ENCODE results near the gene MAN1A2. TPM values are rescaled to one million over a fixed set of nuclear protein-coding genes. Genes with fewer than 3 reads are reported as not detected.

MAN1A2 gene
- polyA plus RNA-seq, 4 donors: 37.9 to 51.0 (median 47.3) TPM

DNA sequence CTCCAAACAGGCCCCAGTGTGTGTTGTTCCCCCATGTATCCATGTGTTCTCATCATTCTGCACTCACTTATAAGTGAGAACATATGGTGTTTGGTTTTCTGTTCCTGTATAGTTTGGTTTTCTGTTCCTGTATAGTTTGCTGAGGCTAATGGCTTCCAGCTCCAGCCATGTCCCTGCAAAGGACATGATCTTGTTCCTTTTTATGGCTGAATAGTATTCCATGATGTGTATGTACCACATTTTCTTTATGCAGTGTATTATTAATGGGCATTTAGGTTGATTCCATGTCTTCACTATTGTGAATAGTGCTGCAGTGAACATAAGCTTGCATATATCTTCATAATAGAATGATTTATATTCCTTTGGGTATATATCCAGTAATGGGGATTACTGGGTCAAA is 111.8 kb downstream of the MAN1A2 start:
- DNase-seq (ENCODE audit: low read depth in 4 of 4, low spot score in 3 of 4): no peak

DNA sequence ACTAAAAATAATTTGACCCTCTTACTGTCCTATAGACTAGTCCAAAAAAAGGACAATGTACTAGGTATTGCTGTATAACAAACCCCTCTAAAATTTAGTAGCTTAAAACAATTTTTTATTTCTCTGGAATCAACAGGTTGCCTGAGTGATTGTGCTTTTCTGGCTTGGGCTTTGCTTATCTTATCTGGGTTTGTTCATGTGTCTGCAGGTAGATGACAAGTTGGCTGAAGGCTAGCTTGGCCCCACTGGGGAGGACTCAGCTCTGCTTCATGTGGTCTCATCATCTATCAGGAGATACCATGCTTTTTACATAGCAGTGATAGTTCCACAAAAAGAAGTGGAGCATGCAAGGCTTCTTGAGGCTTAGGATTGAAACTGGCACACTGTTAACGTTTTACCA is 114.2 kb downstream of the MAN1A2 start:
- DNase-seq (ENCODE audit: low read depth in 4 of 4, low spot score in 3 of 4): no peak

DNA sequence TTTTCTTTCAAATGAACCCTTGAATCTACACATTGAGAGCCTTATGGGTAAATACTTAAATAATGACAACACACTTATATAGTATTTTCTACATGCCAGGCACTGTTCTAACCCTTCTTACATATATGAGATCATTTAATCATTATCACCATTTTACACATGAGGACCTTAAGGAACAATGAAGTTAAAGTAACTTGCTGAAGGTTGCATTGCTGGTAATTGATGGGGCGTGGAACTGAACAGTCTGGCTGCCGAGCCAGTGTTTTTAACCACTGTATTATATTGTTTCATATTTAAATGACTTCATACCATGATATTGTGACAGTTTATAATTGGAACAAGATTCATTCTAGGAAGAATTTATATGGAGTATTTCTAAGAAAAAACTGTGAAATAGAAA is 126.7 kb downstream of the MAN1A2 start:
- DNase-seq (ENCODE audit: low read depth in 4 of 4, low spot score in 3 of 4): no peak

DNA sequence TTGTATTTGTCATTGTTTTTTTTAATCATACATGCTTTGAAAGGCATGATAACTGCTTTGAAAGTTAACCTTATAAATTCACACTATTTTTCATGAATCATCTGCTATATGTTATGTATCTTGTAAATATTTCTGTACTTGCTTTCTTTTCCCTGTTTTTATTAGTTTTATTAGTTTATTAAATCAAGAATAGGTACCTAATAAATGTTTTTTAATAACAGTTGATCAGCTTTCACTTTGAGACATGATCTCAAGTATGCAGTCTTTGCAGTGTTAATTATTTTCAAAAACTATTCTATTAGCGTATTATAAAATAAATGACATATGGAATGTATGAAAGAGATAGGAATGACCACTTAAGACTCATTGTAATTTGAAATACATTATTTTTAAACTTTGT is 127.8 kb downstream of the MAN1A2 start:
- no peak for DNase-seq (ENCODE audit: low read depth in 4 of 4, low spot score in 3 of 4)

DNA sequence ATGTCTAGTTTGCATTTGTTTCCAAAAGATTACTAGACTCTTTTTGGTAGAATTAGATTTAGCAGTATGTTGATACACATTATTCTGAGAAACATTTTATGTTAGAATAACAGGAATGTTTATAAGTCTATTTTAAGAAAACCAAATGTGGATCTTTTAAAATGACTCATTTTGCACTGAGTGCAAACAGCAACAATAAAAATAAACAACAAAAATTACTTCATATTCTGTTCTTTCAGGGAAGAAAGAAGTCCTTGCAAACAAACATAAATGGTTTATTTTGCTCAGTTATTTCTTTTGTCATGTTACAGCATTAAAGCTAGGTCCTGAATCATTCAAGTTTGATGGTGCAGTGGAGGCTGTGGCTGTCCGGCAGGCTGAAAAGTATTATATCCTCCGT is 131.8 kb downstream of the MAN1A2 start:
- DNase-seq (ENCODE audit: low read depth in 4 of 4, low spot score in 3 of 4): no peak

DNA sequence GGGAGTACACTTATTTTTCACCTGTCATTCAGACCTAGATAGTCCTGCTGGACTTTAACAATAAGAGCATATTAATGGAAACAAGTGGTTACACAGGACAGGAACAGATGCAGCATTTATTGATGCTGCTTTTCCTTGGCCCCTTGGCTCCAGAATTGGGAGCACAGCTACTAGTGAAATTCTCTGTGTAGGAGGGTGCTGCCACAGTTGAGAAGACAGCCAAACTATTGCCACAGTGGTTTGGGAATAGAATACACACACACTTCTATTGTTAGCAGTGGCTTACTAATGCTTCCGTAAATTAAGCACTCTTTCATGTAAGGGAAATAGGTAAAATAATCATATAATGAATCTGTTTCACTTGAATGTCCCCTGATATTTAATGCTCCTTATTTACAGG is 133.3 kb downstream of the MAN1A2 start:
- DNase-seq (ENCODE audit: low read depth in 4 of 4, low spot score in 3 of 4): no peak

DNA sequence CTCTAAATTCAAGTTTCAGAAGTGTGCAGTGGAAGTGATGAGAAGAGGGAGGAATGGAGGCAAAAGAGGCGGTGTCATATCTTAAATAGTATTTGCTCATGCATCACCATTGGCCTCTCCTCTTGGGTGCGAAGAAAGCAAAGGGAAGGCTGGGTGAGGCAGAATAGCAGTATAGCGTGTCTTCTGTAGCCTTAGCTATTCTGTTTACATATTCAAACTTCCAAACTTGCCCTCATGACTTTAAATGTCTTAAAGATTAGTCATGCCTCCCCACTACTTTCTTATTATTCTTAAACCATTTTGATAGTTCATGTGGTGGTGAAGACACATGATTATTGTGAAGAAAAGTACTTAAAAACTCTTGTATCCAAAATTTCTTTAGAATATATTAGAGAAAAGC is 134.0 kb downstream of the MAN1A2 start:
- no peak for DNase-seq (ENCODE audit: low read depth in 4 of 4, low spot score in 3 of 4)

DNA sequence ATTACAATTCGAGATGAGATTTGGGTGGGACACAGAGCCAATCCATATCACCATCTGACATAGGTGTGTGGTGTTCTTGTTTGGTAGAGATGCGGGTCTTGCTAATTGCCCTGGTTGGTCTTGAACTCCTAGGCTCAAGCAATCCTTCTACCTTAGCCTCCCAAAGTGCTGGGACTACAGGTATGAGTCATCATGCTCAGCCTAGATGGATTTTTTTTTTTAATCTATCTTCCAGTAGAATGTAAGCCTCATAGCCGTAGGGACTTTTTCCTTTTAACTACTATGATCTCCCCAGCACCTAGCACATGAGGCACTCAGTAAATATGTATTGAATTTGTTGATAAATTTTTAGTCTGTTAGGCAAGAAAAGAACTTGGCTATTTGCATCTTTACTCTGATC is 144.0 kb downstream of the MAN1A2 start:
- DNase-seq (ENCODE audit: low read depth in 4 of 4, low spot score in 3 of 4): no peak

DNA sequence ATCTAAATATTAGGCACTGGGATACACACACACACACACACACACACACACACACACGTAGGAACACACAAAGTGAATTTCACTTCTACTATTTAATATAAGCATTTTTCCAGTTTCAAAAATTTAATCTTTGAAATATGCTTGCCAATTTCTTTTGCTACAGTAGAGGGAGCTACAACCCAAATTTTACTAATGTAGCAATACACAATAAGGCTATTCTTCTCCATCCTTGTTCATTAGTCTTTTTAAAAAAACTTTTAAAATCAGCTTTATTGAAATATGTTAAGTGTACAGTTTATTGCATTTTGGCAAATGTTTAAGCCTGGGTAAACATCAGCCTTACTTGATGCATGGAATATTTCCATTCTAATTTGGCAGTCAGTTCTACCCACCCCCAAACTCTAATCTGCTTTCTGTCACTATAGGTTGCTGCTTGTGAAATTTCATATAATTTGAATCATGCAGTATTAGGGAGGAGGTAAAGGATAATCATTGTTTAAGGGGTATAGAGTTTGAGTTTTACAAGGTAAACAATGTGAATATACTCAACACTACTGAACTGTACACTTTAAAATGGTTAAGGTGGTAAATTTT is 145.6 kb downstream of the MAN1A2 start:
- no peak for DNase-seq (ENCODE audit: low read depth in 4 of 4, low spot score in 3 of 4)

DNA sequence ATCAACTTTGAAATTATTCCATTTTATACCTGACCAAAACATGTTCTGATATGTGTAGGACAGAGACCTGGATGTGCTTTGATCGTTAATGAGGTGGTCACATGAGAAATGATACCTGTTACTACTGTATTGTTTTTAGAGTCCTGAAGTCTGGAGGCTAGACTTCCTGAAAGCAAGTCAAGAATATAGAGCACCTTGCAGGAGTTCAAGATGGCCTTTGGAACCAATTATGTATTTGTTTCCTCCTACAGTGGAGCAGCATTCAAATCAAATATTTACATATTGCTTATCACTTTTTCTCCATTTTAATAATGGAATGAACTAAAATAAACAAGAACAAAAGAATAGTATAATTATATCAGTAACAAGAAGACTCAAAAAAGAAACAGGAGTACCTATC is 155.9 kb downstream of the MAN1A2 start:
- no peak for DNase-seq (ENCODE audit: low read depth in 4 of 4, low spot score in 3 of 4)

DNA sequence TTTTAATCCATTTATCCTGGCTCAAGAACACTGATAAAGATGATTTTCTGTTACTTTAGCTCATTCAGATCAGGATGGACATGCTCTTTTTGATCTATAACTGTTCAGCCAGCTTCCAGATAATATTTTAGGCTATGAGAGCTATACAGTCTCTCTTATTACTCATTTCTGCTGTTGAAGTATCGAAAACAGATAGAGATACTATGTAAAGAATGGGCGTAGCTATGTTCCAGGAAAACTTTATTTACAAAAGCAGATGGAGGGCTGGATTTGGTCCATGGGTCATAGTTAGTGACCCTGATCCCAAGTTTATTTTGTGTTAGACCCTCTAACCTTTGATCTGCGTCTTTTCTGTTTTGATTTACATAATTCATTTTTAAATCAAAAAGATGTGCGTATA is 159.8 kb downstream of the MAN1A2 start:
- no peak for DNase-seq (ENCODE audit: low read depth in 4 of 4, low spot score in 3 of 4)

DNA sequence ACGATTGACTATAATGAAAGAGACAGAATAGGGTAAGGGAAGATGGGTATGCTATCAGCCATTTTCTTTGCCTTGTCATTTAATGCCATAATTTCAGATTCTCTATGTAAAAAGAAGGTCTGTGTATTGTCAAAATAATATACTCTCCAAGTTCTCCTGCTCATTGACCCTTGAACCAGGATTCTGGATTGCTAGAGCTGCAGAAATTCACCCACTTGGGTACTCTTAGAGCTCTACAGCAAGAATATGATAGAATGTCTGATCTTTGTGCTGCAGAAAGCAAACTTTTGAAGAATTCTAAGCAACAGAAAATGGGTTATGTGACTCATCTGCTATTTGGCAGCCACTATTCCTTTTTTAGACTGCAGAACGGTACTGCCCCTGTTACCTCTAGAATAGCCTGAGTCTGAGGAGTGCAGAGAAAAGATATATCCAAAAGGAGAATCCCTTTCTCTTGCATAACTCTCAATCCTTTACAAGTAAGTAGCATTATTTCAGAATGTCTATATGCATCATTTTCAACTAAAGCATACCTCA is 160.4 kb downstream of the MAN1A2 start:
- no peak for DNase-seq (ENCODE audit: low read depth in 4 of 4, low spot score in 3 of 4)

DNA sequence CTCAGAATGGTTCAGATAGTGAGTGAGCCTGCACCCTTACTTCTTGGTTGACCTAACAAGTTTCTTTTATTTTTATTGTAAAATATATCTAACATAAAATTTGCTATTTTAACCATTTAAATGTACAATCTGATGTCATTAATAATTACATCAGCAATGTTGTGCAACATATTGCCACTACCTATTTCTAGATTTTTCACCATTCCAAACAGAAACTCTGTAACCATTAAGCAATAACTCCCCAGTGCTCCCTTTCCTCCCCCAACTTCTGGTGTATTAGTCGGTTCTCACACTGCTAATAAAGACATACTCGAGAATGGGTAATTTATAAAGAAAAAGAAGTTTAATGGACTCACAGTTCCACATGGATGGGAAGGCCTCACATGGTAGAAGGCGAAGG is 162.4 kb downstream of the MAN1A2 start:
- DNase-seq (ENCODE audit: low read depth in 4 of 4, low spot score in 3 of 4): no peak

DNA sequence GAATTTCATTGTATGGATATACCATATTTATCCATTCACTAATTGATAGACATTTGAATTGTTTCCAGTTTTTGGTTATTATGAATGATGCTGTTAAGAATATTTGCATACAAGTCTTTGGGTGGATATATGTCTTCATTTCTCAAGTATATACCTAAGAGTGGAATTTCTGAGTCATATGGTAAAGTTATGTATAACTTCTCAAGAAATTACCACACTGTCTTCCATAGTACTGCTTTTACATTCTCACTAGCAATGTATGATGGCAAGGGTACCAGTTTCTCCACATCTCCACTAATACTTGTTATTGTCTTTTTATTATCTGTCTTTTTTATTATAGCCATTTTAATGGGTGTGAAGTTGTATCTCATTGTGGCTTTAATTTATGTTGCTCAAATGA is 164.0 kb downstream of the MAN1A2 start:
- DNase-seq (ENCODE audit: low read depth in 4 of 4, low spot score in 3 of 4): no peak

DNA sequence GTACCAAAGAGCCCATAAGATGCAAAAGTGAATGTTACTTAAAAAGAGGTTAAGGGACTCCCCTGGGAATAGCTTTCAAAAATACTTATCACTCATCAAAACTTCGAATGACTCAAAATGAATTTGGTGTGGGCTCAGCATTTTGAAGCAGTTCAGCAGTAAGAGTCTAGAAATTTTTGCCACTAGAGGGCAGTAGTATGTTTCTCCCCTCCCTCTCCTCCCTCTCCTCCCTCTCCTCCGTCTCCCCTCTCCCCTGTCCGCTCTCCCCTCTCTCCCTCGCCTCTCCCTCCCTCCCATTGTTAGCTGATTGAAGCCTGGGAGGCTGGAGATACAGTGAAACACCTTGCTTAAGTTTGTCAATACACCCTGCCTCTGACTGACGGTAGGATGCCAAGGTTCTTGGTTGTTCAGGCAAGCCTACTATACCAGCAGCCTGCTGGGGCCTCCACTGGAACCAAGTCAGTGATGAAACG is 167.8 kb downstream of the MAN1A2 start:
- DNase-seq (ENCODE audit: low read depth in 4 of 4, low spot score in 3 of 4): peak; percentile 18 to 46 (median 40)

DNA sequence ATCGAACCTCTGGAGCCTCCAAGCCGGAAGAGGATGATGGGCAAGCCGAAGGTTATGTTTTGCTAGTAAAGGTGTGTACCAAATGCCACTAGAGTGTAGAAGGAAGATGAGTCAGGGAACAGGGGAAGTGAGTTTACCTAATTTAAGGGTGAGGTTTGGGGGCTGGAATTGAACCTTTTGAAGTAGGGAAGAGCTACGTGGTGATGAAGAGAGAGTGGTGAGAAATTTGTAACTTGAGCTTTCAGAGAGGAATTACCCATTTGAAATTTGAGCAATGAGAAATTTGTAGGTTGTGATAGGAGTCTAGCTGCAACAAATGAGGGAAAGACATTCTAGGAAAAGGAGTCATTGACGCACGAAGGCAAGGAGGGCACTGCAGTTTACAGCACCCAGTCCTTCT is 168.6 kb downstream of the MAN1A2 start:
- DNase-seq (ENCODE audit: low read depth in 4 of 4, low spot score in 3 of 4): no peak

DNA sequence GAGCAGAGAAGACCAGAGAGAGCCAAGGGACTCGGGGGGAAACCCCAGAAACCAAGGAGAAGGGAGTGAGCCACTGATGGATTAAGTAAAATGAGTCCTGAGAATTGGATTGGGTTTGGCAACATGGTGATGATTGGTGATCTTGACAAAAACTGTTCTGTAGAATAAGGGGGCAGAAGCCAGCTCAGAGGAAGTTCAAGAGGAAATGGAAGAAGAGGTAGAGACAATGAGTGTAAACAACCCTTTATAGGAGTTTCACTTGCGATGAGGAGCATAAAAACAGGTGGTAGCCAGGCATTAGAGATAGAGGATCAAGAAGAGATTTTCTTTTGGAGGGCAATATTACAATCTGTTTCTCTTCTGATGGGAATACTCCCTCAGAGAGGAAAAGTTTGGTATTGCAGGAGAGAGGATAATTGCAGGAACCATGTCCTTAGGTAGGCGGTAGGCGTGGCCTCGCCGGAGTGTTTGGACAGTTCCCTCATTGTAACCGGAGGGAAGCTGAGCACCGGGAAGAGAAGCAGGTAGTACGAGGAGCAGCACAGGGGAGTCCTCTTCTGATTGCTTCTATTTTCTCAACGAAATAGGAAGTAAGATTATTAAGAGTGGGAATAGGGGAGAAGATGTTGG is 170.2 kb downstream of the MAN1A2 start:
- no peak for DNase-seq (ENCODE audit: low read depth in 4 of 4, low spot score in 3 of 4)

DNA sequence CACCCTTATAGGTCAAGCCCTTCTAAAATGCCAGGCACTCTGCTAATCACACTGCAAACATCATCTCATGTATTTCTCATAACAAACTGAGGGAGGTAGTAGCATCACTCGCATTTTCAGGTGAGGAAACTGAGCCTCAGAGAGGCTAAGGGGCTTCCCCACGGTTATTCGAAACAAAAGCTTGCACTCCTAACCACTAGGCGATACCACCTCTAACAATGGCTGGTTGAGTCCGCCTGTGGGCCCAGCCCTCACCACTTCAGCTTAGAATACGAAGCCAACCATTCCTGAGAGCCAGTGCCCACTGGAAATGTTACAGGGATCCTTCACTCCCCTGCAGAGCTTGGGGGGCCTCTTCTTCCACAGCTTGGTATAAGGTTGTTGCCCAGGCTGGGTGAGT is 173.3 kb downstream of the MAN1A2 start:
- no peak for DNase-seq (ENCODE audit: low read depth in 4 of 4, low spot score in 3 of 4)

DNA sequence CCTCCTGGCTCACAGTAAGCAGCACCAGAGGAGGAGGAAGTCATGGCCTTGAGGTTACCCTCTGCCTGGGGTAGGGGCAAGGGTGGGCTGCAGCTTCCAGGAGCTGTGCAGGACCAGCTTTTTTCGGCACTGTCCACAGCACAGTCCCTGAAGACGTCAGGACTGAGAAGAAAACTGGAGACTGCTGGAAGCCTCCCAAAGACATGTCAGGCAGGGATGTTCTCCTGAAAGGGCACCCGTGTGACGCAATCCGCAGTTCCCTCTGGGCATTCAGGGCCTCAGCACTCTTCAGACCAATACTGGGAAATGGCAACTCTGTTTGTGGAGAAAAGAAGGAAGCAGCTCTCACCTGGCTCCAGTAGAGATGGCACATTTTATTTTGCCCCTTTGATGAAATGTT is 173.8 kb downstream of the MAN1A2 start:
- DNase-seq (ENCODE audit: low read depth in 4 of 4, low spot score in 3 of 4): no peak

DNA sequence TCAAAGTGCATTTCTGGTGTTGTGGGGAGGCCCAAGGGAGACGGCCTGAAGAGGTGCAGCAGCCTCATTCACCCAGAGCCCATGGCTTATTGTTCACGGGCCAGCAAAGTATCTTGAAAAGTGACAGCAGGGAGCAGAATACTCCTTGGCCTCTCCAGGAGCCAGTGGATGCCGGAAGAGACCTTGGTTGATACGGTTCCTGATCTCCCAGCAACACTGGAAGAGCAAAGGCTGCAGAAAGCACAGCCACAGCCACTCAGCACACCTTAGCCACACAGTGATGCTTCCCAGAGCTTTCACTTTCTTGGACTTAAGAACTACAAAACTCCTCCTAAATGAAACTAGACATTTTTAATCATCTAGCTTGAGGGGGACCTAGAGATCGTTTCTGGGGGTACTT is 174.3 kb downstream of the MAN1A2 start:
- no peak for DNase-seq (ENCODE audit: low read depth in 4 of 4, low spot score in 3 of 4)

DNA sequence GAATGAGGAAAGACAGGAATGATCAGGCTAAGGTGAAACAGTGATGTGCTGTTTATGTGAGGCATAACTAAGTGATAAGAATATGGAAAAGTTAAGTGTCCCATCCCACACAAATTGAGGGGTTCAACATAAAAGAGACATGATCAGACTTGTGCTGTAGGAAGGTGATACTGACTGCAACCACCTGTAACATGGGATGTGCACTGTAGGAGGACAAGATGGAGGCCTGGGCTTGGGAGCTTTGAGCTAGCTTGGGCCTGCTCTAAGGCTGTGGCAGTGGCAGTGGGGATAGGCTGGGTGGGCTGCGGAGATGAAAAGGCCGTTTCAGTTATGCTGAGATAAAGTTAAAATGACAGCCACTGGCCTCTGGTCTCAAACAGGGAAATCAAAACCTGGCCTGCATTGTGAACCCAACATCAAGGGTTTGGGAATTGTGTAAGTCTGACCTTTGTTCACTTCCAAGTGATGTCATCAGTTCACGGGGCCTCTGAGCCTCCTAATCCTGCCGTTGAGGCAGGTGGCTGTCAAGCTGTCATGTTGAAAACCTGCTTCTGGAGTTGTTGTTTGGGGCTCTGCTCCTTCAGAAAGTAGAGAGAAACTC is 177.4 kb downstream of the MAN1A2 start:
- no peak for DNase-seq (ENCODE audit: low read depth in 4 of 4, low spot score in 3 of 4)

DNA sequence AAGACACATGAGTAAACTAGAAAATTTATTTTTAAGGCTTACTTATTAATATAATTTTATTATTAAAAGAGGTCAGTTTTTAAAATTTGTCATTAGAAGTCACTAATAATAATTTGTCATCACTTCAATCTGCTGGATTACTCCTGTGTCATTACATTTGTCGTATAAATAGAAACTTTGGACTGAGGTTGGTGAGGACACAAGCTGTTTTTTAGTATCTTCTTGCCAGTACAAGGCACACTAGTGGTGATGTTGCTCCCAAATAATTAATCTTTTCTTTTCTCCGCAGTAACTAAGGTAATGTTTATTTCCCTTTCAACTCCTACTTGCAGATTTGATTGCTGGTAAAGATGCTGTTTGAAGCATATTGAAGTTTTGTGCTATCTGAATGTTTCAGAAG is 179.2 kb downstream of the MAN1A2 start:
- DNase-seq (ENCODE audit: low read depth in 4 of 4, low spot score in 3 of 4): no peak
